H9 (cell line): ENCODE data around the gene RPL26. TPM values are rescaled to one million over a fixed set of nuclear protein-coding genes. Genes with fewer than 3 reads are reported as not detected.

Experiments
- DNase-seq: peaks from one replicate; pipeline ENCODE4 v3.0.0-alpha.2; 2017
- H2AFZ ChIP-seq: one replicate; pipeline ENCODE4 v1.6.1; 2013; ENCODE audit warnings: mild to moderate bottlenecking, low read length, control low read depth, moderate library complexity
- H2AK5ac ChIP-seq: 2 replicates; pipeline ENCODE4 v1.6.1; 2013; ENCODE audit warnings: low read length, control low read depth, mixed read lengths; ENCODE audit not compliant: insufficient read length
- H2BK120ac ChIP-seq: one replicate; pipeline ENCODE4 v1.6.1; 2013; ENCODE audit warnings: low read depth, mild to moderate bottlenecking, low read length, control low read depth, inconsistent platforms; ENCODE audit not compliant: poor library complexity, severe bottlenecking
- H2BK12ac ChIP-seq: 2 replicates; pipeline ENCODE4 v1.6.1; 2013; ENCODE audit warnings: low read length, control low read depth, mixed read lengths, low read depth; ENCODE audit not compliant: insufficient read length
- H2BK15ac ChIP-seq: 2 replicates; pipeline ENCODE4 v1.6.1; 2013; ENCODE audit warnings: low read depth, low read length, control low read depth
- H2BK20ac ChIP-seq: one replicate; pipeline ENCODE4 v1.6.1; 2013; ENCODE audit warnings: low read depth, mild to moderate bottlenecking, low read length, control low read depth, inconsistent platforms; ENCODE audit not compliant: poor library complexity, severe bottlenecking
- H2BK5ac ChIP-seq: 2 replicates; pipeline ENCODE4 v1.6.1; 2013; ENCODE audit warnings: low read length, control low read depth, mixed read lengths; ENCODE audit not compliant: insufficient read length
- H3K14ac ChIP-seq: 2 replicates; pipeline ENCODE4 v1.6.1; 2013; ENCODE audit warnings: low read length, control low read depth; ENCODE audit not compliant: insufficient read depth
- H3K18ac ChIP-seq: 2 replicates; pipeline ENCODE4 v1.6.1; 2013; ENCODE audit warnings: low read depth, mild to moderate bottlenecking, mixed read lengths, low read length, control low read depth; ENCODE audit not compliant: insufficient read length
- H3K23ac ChIP-seq: 2 replicates; pipeline ENCODE4 v1.6.1; 2013; ENCODE audit warnings: low read length, control low read depth, mixed read lengths, low read depth; ENCODE audit not compliant: insufficient read length
- H3K23me2 ChIP-seq: 2 replicates; pipeline ENCODE4 v1.6.1; 2013; ENCODE audit warnings: low read depth, mild to moderate bottlenecking, mixed read lengths, low read length, control low read depth; ENCODE audit not compliant: insufficient read length, poor library complexity, severe bottlenecking
- H3K27ac ChIP-seq: 2 replicates; pipeline ENCODE4 v1.5.1; 2013; ENCODE audit warnings: low read length, control low read depth, mixed read lengths, low read depth; ENCODE audit not compliant: insufficient read length
- H3K27me3 ChIP-seq: 2 replicates; pipeline ENCODE4 v1.6.1; 2013; ENCODE audit warnings: low read length, control low read depth, inconsistent platforms; ENCODE audit not compliant: insufficient read depth
- H3K4ac ChIP-seq: 2 replicates; pipeline ENCODE4 v1.6.1; 2013; ENCODE audit warnings: low read depth, mild to moderate bottlenecking, control low read depth, inconsistent platforms, low read length, moderate library complexity
- H3K4me1 ChIP-seq: 2 replicates; pipeline ENCODE4 v1.6.1; 2013; ENCODE audit warnings: low read length, control low read depth, inconsistent platforms; ENCODE audit not compliant: insufficient read depth
- H3K4me2 ChIP-seq: 2 replicates; pipeline ENCODE4 v1.6.1; 2013; ENCODE audit warnings: low read length, control low read depth, mixed read lengths; ENCODE audit not compliant: insufficient read length, insufficient read depth
- H3K56ac ChIP-seq: 2 replicates; pipeline ENCODE4 v1.6.1; 2013; ENCODE audit warnings: low read depth, mild to moderate bottlenecking, mixed read lengths, low read length, control low read depth; ENCODE audit not compliant: insufficient read length
- H3K79me1 ChIP-seq: 2 replicates; pipeline ENCODE4 v1.6.1; 2013; ENCODE audit warnings: low read depth, mild to moderate bottlenecking, moderate library complexity, low read length, control low read depth, inconsistent platforms; ENCODE audit not compliant: insufficient read depth, poor library complexity, severe bottlenecking
- H3K79me2 ChIP-seq: 2 replicates; pipeline ENCODE4 v1.6.1; 2013; ENCODE audit warnings: low read length, control low read depth, inconsistent platforms; ENCODE audit not compliant: insufficient read depth
- H3K9ac ChIP-seq: 2 replicates; pipeline ENCODE4 v1.6.1; 2013; ENCODE audit warnings: low read length, control low read depth, mixed read lengths; ENCODE audit not compliant: insufficient read length; ENCODE audit errors: extremely low read depth
- H3K9me3 ChIP-seq: one replicate; pipeline ENCODE4 v1.6.1; 2013; ENCODE audit warnings: low read depth, low read length, inconsistent platforms; ENCODE audit not compliant: control insufficient read depth
- H3T11ph ChIP-seq: one replicate; pipeline ENCODE4 v1.6.1; 2013; ENCODE audit warnings: mild to moderate bottlenecking, low read length, control low read depth, inconsistent platforms
- H4K20me1 ChIP-seq: one replicate; pipeline ENCODE4 v1.6.1; 2013; ENCODE audit not compliant: control insufficient read depth, insufficient read length, insufficient read depth
- H4K5ac ChIP-seq: 2 replicates; pipeline ENCODE4 v1.6.1; 2013; ENCODE audit warnings: low read depth, mild to moderate bottlenecking, mixed read lengths, low read length, control low read depth; ENCODE audit not compliant: insufficient read length
- H4K8ac ChIP-seq: replicated peaks from 2 replicates; pipeline ENCODE4 v1.6.1; 2013; ENCODE audit warnings: low read length, control low read depth, mixed read lengths, low read depth; ENCODE audit not compliant: insufficient read length
- H4K91ac ChIP-seq: 2 replicates; pipeline ENCODE4 v1.6.1; 2013; ENCODE audit warnings: low read depth, mild to moderate bottlenecking, moderate library complexity, mixed read lengths, low read length, control low read depth; ENCODE audit not compliant: insufficient read length
- H3K27ac Mint-ChIP-seq, 3 experiments: 2 replicates in 2 of 3; 3 replicates in 1 of 3; pipeline ENCODE4 v1.8.0; 2020 to 2021; ENCODE audit warnings: mixed read lengths in 3 of 3, mild to moderate bottlenecking in 1 of 3, moderate library complexity in 1 of 3
- H3K27me3 Mint-ChIP-seq: 2 replicates; pipeline ENCODE4 v1.8.0; 2021; ENCODE audit warnings: low read depth, mild to moderate bottlenecking, moderate library complexity, mixed read lengths
- H3K36me3 Mint-ChIP-seq, 3 experiments: 2 replicates in 2 of 3; 3 replicates in 1 of 3; pipeline ENCODE4 v1.8.0; 2020 to 2021; ENCODE audit warnings: low read depth in 3 of 3, mixed read lengths in 3 of 3; ENCODE audit not compliant: insufficient read depth in 1 of 3
- H3K4me1 Mint-ChIP-seq, 2 experiments: 2 replicates each; pipeline ENCODE4 v1.8.0; 2020; ENCODE audit warnings: mixed read lengths in 2 of 2
- H3K4me3 Mint-ChIP-seq, 2 experiments: 2 replicates in 1 of 2; 3 replicates in 1 of 2; pipeline ENCODE4 v1.8.0; 2020 to 2021; ENCODE audit warnings: mild to moderate bottlenecking in 2 of 2, mixed read lengths in 2 of 2, moderate library complexity in 1 of 2
- H3K9me3 Mint-ChIP-seq, 2 experiments: 2 replicates in 1 of 2; 3 replicates in 1 of 2; pipeline ENCODE4 v1.8.0; 2020; ENCODE audit warnings: mild to moderate bottlenecking in 2 of 2, mixed read lengths in 2 of 2, moderate library complexity in 1 of 2
- CTCF ChIP-seq: fragments of 200-600 bp; sonication (generic); conservative IDR thresholded peaks from 3 replicates; pipeline ENCODE4 v1.8.0; 2021; ENCODE audit warnings: antibody characterized with exemption, mild to moderate bottlenecking
- WGBS: extraction: QIAGEN DNeasy Blood & Tissue Kit; methylation state at CpG from one replicate; pipeline ENCODE4 v1.1.7; 2013; ENCODE audit warnings: missing lambda C conversion rate, low lambda C conversion rate, mixed read lengths; ENCODE audit not compliant: insufficient read length; ENCODE audit errors: extremely low coverage; 5-methylcytosine and 5-hydroxymethylcytosine counted together
- total RNA-seq: library from RNA; stranded (reverse); gene quantifications from 2 replicates; pipeline ENCODE4 v1.2.1, GENCODE V29; 2021

Gene RPL26
- total RNA-seq, 1 experiment from 2014 or later = 2,434 TPM

GRCh38 chr17:8410883-8411238, 27.9 kb upstream of the RPL26 start:
- no peak overlapping the region for H2AFZ ChIP-seq
- H2BK120ac ChIP-seq = no peak overlapping the region
- H4K8ac ChIP-seq = no peak overlapping the region
- no peak for TF ChIP-seq CTCF
- no peaks in the 10 kb centered on the region for H4K20me1 ChIP-seq
- no peak for DNase-seq
- H2BK20ac ChIP-seq = no peak overlapping the region
- no peaks in the 10 kb centered on the region for H3K9me3 ChIP-seq
- peak overlapping the region; percentile 10 for H3K4me2 ChIP-seq
- no peak overlapping the region for H4K91ac ChIP-seq
- H3K9me3 Mint-ChIP-seq = no peaks in the 10 kb centered on the region
- no peaks in the 10 kb centered on the region for H3K23me2 ChIP-seq
- H3K9ac ChIP-seq = no peak overlapping the region
- no peak overlapping the region for H4K5ac ChIP-seq
- WGBS = no CpG with 5 or more reads among the region's 1 CpG
- H3K4me1 ChIP-seq = no peaks in the 10 kb centered on the region
- no peak overlapping the region for H3K4me3 Mint-ChIP-seq
- H3K27ac Mint-ChIP-seq = no peak overlapping the region
- no peaks in the 10 kb centered on the region for H3K79me2 ChIP-seq
- H3K14ac ChIP-seq = no peak overlapping the region
- no peak overlapping the region for H2BK12ac ChIP-seq
- no peak overlapping the region for H3K27ac ChIP-seq
- no peaks in the 10 kb centered on the region for H3K36me3 Mint-ChIP-seq
- H3K4ac ChIP-seq = no peak overlapping the region
- no peaks in the 10 kb centered on the region for H3K27me3 ChIP-seq
- no peak overlapping the region for H2BK5ac ChIP-seq
- no peak overlapping the region for H3K56ac ChIP-seq
- no peak overlapping the region for H3T11ph ChIP-seq
- no peak overlapping the region for H3K18ac ChIP-seq
- peaks cover 14 to 15% of the 10 kb centered on the region in 2 experiments for H3K4me1 Mint-ChIP-seq
- no peaks in the 10 kb centered on the region for H3K79me1 ChIP-seq
- no peak overlapping the region for H2AK5ac ChIP-seq
- no peak overlapping the region for H2BK15ac ChIP-seq
- peaks cover 2% of the 10 kb centered on the region; the same call in 1 of the 2 replicates for H3K27me3 Mint-ChIP-seq
- no peak overlapping the region for H3K23ac ChIP-seq
